Measurements from ENCODE around the gene PKNOX2. TPM values are rescaled to one million over a fixed set of nuclear protein-coding genes. Genes with fewer than 3 reads are reported as not detected.

Gene PKNOX2
- total RNA-seq, 1 experiment from 2014 or later, result 0.10 TPM

DNA sequence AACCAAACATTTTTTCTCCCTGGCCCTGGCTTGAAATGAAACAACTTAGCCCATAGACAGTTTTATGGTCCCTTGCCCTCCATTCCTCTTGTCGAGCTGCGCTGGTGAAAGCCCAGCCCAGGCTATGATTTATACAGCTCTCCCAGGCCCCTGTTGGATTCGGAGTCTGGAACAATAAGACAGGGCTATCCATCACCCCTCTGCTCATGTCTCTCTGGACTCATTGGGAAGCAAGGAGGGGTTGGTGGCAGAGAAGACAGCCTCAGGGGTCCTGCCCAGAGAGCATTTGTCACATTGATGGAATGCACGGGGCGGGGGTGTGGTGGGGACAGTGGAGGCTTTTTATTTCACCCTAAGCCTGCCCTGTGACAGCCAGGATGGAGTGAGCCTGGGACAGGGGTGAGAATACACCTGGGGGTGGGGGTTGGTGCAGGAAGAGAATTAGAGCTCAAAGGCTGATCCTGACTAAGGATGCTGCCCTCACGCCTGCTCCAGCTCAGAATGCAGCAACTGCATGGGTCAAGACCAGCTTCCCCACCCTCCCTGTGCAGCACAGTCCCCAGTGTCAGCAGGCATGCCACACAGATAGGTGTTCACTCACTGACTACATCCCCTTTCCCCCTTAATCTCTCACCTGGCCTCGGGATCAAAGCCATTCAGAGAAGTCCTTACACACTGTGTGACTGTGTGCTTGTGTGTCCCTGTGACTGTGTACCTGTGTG is 10.0 kb upstream of the PKNOX2 start:
- DNase-seq (ENCODE audit: low read depth), result no peak

DNA sequence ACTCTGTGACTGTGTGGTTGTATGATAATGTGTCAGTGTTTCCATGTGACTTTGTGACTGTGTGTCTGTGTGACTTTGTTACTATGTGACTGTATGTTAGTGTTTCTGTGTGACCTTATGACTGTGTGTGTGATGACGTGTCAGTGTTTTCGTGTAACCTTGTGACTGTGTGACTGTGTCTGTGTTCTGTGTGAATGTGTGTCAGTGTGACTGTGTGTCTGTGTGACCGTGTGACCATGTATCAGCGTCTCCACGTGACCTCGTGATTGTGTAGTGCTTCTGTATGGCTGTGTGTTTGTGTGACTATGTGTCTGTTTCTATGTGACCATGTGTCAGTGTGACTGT is 9.5 kb upstream of the PKNOX2 start:
- no peak for DNase-seq (ENCODE audit: low read depth)

DNA sequence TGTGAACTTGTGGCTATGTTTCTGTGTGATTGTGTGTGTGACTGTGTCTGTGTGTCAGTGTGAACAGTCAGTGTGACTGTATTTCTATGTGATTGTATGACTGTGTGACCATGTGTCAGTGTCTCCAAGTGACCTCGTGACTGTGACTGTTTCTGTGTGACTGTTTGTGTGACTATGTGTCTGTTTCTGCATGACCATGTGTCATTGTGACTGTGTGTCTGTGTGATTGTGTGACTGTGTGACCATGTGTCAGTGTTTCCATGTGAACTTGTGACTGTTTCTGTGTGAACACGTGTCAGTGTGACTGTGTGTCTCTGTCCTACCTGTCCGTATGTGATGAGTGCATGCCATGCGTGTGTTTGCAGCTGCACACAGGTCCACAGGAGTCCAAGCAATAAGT is 8.8 kb upstream of the PKNOX2 start:
- no peak for DNase-seq (ENCODE audit: low read depth)

DNA sequence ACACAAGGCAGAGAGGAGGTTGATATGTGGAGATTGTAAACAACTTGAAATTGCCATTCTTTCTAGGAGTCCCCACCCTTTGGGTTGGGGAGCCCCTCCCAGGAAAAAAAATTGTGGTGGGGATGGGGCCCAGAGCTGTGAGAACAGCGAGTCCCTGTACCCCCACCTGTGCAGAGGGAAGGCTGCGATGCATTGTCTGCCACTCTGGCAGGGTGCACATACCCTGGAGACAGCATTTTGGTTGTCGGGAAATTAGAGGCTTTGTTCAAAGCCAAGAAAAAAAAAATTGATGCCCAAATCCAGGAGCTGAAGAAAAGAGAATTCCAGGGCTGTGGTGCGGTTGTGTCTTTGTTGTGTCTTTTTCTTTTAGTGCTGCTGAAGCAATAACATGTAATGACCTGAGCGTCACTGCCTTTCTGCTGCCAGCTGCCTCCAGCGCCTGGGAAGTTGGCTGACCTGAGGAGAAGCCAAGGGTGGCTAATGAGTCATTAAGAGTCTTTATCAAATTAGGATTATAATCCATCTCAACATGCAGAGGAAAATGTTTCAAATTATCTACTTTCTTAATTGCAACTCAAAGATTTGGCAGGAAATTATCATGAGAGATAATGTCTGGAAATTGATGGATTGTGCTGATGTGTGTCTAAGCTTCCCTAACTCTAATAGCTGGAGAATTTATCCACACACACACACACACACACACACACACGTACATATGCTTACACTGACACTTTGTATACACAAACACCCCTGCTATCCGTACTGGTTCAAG is 8.0 kb upstream of the PKNOX2 start:
- DNase-seq (ENCODE audit: low read depth), result no peak

DNA sequence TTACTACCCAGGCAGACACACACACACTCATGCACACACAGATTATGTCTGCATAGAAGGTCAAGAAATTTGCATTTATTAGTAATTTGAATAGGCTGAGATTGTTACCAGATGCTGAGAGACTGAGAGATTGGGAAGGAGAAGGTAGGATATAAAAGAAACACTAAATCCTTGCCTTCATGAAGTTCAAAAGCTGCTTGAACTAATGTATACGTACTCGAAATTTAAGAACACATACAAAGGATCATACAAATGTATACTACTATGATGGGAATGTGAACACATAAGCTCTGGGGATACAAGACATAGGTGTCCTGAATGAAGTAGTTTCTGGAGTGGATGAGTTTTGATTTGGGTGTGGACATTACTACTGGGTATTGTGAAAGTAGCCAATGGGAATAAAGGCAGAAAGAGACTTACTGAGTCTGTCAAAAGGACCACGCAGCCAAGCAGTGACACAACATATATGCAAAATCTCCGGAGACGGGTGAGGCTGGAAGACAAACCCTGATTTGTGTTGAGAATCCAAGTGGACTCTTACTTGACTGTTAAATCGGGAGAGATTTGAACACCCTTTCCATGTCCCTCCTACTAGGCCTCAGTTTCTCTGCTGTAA is 7.3 kb upstream of the PKNOX2 start:
- DNase-seq (ENCODE audit: low read depth), result no peak

DNA sequence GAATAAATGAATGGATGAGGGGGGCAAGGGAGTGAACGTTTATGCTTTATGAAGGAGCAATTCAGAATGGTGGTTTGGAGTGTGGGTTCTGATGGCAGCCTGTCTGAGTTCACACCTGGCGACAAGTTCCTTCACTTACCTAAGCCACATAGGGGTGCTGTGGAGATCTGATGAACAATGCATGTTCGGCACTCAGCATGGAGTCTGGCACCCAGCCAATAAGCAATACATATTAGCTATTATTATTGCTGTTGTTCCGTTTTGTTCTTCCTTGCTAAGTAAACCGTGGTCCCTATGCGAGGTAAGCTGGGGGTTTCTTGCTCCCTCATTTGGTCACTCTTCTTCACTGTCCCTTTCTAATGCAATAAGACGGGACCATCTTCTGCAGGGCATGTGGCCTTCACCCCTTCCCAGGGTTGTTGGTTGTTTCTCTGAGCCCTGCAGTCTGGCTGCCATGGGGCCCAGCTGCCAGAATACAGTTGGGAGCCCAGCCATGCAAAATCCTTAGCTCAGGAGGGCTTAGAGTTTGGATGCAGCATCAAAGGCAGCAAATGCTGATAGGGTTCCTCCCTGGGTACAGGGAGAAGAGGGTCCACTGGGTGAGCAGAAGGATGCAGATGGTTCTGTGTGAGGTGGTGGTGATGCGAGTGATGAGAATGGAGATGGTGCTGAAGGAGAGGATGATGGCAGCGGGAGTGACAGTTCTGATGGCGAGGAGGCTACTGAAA is 6.4 kb upstream of the PKNOX2 start:
- DNase-seq (ENCODE audit: low read depth), result no peak

DNA sequence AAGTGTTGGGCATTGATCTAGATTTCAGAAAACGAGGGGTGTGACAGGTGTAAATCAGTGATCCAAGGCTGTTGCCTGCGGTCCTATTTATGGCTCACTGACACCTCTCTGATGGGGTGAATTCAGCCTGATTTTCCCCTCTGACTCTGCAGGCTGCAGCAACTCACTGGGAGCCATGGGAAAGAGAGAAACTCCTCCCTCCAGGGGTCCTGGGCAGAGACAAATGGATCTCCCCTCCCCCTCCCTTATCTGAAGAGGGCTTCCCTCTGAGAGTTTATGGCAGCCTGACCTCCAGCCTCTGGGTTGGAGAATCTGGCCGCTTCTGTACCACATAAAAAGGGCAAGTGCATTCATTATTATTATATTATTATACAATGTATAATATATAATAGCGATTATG is 1.8 kb upstream of the PKNOX2 start:
- DNase-seq (ENCODE audit: low read depth), result no peak

DNA sequence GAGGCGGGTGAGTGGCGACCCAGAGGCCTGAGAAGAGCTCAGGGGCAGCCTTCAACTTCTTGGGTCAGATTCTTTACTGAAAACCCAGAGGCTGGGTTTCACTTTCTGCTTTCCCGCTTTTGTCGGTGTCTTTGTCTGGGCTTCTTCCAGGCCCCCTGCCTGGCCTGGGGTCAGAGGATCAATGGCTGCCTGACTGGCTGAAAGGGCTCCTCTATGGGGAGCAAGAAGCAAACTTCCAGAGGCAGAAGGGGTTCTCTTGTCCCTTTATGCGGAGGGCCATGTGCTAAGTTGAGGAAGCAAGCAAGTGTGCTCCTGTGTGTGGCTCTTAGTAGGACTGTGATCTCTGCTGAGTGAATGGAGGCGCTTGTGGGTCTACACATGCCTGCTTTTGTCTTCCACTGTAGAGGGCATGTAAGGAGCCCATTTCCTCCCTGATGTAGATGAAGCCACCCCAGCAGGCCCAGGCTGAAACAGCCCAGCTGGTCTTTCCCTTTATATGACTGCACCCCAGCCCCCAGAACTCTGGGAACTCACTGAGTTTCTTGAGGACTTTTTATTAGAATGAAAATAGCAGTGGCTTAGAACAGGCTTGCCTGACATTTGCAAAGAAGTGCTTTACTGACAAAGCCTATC is 1.0 kb upstream of the PKNOX2 start:
- DNase-seq (ENCODE audit: low read depth), result no peak

DNA sequence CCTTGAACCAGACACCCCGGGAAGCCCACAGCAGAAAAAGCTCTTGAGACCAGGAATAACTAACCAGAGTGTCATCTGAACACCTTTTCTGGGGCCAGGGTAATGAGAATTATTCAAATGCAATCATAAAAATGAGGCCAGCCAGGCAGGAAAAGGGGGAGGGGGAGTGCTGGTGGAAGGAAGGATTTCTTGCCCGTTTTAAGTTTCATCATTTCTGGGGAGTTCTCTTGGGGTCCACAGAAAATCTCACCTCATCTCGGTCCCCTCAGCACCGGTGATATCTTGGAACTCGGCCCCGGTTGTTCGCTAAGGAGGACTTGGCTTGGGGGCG is 495 bp upstream of the PKNOX2 start:
- no peak for DNase-seq (ENCODE audit: low read depth)

DNA sequence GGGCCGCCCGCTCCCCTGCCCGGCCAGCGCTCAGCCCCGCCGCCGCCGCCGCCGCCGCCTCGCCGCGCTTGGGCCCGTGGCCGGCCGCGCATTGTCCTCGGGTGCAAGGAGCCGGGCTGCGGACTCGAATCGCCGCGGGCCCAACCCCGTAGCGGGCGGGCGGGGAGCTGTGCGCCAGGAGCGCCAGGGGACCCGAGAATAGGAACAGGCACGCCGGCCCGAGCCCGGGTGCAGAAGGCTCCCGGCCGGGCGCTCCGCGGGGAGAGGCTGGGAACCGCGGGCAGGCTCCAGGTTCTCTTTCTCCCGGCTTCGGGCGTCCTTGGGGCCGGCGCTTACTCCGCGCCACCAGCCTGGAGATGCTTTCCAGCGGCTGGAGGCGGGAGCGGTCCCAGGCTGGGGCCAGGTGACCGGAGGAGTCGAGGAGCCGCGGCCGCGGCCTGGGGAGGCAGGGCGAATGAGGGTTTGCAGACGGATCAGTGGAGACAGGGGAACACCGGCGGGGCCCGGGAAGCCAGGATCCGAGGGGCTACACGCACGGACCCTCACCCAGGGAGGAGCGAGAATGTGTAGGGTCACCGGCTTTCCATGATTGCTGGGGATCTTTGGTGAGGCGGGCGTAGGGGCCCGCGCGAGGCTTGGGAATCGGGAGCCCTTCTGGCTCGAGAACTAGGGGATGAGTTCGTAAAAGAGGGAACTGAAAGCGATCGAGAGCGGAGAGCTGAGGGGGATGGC is 726 bp downstream of the PKNOX2 start:
- no peak for DNase-seq (ENCODE audit: low read depth)

DNA sequence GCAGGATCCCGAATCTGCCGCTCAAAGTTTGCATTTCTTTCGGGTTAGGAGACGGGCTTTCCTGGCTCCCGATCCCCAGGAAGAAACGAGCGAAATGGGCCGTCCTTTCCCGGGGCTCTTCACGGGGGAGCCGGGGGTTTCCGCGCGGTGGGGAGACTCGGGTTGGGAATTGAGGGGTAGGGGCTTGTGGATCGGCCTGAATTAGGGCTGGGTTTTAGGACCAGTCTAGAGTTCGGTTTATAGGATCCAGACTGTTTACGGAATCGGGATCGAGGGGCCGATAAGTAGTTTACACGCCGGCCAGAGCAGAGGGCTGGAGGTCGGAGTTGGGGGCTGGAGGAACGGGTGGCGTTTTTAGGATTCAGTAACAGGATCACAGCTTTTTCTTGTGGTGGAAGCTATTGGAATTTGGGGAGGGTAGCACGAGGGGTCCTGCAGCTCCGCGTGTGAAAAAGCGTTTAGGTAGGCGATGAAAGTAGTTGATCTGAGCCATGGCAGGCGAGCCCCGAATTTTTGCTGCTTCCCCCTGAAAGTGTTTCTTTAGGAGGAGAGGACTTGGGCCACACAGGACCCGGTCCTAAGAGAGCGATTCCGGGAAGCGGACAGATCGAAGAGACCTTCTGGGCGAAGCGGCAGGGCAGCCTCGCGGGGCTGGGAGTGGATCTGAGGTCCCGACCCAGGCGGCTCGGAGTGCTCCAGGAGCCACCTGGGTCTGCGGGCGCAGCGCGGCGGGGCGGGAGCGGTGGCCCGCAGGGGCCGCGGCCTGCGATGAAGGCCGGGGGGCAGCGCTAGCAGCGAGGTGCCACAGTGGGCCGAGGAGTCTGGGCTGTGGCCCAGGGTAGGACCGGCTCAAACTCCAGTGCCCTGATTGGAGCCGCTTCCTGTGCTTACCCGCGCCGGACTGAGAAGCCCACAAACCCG is 1.6 kb downstream of the PKNOX2 start:
- DNase-seq (ENCODE audit: low read depth), result no peak

DNA sequence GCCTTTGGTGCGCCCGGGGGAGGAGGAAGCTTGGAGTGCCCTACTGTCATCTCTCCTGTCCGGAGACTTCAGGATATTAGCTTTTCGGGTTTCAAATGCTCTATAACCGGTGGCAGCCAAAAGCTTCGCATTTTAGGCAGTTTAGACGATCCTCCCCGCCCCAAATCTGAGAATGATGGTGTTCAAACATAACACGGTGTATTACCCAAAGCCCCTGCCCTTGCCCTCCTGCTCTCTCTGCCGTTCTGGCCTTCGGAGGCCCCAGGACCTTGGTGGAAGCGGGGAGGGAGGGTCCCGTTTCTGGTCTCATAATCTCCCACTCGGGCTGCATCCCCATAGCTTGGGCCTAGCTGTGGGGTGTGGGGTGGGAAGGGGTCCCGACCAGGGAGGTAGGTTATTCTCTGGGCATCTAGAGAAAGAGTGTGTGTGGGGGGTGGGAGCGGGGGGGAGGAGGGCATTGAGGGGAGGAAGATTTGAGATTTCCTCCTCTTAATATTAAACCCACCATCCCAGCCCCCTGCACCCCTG is 2.3 kb downstream of the PKNOX2 start:
- no peak for DNase-seq (ENCODE audit: low read depth)

DNA sequence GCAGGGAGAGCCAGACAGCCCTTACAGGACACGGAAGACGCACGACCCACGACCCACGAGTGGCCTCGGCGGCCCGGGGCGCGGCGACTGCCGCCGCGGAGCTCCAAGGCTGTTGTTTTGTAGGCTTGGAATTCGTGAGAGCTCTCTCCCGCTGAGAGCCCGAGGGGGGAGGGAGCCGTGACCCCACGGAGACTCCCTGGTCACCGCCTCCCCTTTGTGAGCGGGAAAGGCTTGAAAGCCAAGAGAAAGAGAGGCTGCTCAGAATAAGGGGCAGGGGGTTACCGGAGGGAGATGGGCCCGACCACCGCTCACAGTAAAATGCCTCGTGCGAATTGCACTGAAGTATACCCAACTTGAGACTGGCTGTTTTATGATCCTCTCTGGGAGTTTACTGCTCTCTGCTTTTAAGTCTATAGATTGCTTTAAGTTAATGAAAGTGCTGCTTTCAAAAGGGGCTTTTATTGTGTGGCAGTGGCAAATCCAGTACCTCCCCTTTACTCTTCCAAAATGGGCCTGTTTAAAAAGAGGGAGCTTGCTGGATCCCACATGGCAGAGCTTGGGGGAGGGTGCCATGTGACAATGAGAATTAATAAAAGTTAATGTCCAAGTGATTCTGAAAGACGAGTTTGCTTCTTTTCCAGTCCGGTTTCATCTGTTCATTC is 2.9 kb downstream of the PKNOX2 start:
- no peak for DNase-seq (ENCODE audit: low read depth)

DNA sequence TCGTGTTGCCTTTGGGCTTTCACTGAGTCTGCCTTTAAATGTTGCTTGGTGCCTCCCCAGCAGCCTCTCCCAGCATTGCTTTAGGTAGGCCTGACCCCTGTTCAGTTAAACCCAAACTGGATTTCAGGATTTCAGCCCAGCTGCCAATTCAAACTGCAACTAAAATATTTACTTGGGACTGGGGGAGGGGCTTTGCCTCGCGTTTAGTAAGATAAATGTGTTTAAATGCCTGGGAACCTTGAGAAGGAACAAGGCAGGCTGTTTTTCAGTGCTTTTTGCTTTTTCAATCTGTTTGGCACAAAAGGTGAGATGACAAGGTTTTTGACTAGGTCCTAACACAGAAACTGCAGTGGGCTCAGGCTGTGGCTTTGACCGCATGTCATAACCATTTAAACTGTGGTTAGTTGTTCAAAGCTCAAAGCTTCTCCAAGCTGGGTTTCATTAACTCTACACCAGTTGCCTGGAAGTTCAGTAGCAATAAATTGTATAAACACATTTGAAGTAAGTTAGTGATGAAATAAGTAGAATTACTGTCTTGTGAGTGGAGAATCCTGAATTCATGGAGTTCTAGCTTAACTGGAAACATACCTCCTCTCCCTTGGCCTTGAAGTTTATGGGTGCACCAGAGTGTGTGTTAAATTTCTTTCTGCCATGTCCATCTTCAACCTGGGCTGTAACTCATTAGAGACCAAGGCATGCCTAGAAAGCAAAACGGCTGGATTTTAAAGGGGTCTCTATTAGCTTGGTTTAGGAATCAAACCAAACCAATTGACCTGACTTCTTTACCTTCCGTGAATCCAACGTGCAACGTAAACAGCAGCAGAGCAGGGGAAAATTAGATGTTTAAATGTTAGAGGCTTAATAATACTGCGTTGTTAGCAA is 3.6 kb downstream of the PKNOX2 start:
- no peak for DNase-seq (ENCODE audit: low read depth)

DNA sequence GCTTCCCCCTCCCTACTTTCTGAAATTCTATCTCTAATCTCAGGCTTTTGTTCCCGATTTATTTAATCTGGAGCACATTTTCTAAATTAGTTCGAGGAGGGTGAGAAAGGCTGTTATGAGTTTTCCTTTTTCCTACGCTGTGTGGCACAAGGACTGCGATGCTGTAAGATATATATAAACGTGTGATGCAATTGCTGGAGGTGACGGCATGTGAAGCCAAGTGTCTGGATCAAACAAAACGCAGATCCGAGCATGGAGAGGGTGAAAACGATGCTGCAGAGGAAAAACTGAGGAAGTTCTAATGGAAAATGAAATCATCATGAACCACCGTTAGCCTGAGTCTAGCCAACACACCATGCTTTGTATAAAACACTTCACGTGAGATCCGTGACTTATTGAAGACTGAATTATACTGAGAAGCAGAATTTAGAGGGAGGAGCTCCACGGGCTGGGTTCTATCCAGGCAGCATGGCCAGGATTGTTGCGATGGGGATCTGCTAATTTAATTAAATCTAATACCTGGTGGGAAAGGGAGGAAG is 4.4 kb downstream of the PKNOX2 start:
- DNase-seq (ENCODE audit: low read depth), result no peak

DNA sequence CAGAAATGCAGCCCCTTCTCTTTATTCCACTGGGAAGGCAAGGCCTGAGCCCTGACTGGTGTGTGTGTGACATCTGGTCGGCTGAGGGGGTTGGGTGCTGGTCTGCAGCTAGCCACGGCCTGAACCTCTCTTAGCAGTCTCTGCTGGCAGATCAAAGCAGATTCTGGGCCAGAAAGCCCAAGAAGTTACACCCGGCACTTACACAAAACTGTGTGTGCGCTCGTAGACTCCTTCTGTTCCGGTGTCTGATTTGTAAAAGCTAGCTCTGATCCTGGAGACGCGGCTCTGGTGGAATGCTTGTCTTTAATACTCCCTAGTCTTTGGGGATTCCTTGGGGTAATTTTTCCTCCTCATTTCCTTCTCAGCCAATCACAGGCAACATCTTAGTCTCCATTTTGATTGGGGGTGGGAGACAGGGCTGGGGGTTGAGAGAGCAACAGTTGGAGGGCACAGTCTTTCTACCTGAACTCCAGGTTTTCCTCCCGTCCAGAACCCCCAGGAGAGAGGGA is 5.5 kb downstream of the PKNOX2 start:
- no peak for DNase-seq (ENCODE audit: low read depth)

DNA sequence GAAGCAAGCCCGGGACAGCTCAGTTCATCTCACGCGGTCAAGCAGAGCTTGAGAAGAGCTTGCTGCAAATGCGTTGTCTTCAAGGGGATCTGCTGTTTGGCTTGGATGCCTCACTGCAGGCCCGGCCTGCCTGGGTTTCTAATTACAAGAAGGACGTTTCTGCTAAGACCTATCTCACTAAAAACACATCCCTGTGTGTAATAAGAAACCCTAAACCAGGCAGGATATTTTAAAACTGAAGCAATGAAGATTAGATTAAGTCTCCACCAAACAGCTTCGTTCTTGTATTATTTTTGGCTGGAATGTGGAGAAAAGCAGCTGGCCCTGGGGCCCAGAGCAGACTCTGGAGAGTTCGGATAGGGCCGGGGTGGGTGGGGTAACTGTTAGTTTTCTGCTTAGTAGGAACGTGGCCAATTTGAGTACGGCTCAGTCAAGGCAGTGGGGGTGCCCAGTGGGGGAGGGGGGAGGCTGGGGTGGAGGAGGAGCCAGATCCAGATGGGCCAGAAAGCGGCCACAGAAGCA is 6.0 kb downstream of the PKNOX2 start:
- DNase-seq (ENCODE audit: low read depth), result no peak

All from HT1080 (cell line).